Measurements from ENCODE around the gene NUTF2.
A peak's percentile ranks its signal among the peaks of the same experiment; 100 is the strongest.

DNA sequence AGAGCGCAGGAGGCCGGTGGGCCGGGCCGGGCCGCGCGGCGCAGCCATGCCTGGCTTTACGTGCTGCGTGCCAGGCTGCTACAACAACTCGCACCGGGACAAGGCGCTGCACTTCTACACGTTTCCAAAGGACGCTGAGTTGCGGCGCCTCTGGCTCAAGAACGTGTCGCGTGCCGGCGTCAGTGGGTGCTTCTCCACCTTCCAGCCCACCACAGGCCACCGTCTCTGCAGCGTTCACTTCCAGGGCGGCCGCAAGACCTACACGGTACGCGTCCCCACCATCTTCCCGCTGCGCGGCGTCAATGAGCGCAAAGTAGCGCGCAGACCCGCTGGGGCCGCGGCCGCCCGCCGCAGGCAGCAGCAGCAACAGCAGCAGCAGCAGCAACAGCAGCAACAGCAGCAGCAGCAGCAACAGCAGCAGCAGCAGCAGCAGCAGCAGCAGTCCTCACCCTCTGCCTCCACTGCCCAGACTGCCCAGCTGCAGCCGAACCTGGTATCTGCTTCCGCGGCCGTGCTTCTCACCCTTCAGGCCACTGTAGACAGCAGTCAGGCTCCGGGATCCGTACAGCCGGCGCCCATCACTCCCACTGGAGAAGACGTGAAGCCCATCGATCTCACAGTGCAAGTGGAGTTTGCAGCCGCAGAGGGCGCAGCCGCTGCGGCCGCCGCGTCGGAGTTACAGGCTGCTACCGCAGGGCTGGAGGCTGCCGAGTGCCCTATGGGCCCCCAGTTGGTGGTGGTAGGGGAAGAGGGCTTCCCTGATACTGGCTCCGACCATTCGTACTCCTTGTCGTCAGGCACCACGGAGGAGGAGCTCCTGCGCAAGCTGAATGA is 4.0 kb upstream of the NUTF2 start:
- TF ChIP-seq POLR2A (IDR thresholded peaks at IDR 0.05) (no peak), EP300 (IDR thresholded peaks at IDR 0.05) (no peak)
- TF ChIP-seq, protein P1, sequence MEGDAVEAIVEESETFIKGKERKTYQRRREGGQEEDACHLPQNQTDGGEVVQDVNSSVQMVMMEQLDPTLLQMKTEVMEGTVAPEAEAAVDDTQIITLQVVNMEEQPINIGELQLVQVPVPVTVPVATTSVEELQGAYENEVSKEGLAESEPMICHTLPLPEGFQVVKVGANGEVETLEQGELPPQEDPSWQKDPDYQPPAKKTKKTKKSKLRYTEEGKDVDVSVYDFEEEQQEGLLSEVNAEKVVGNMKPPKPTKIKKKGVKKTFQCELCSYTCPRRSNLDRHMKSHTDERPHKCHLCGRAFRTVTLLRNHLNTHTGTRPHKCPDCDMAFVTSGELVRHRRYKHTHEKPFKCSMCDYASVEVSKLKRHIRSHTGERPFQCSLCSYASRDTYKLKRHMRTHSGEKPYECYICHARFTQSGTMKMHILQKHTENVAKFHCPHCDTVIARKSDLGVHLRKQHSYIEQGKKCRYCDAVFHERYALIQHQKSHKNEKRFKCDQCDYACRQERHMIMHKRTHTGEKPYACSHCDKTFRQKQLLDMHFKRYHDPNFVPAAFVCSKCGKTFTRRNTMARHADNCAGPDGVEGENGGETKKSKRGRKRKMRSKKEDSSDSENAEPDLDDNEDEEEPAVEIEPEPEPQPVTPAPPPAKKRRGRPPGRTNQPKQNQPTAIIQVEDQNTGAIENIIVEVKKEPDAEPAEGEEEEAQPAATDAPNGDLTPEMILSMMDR (IDR thresholded peaks at IDR 0.05) = peak in 1 of 3 donors; percentile 18
